ENCODE measurements around the gene PFN2.
"Not testable (repeated sequence)": the region's sequence is repeated elsewhere in the genome, so short reads cannot be mapped to it uniquely, and the experiment has no call there.

PFN2 gene

DNA sequence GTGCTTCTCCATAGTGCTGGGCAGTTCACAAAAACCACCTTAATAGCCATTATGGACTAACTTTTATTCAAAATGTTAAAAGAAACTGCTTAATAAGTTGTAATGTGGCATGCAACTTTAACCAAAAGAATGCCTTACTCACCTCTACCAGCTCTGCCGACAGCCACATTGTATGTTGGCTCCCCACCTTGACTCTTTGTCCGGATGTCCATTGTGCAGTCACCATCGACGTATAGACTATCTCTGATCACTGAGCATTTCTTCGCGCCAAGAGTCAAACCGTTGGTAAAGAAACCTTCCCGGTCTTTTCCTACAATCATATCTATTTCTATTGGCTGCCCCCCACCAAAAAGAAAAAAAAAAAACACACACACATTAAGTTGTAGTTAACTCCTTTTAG, 2.5 kb downstream of the PFN2 start:
- no peak for DNase-seq (ENCODE audit: low read depth)

DNA sequence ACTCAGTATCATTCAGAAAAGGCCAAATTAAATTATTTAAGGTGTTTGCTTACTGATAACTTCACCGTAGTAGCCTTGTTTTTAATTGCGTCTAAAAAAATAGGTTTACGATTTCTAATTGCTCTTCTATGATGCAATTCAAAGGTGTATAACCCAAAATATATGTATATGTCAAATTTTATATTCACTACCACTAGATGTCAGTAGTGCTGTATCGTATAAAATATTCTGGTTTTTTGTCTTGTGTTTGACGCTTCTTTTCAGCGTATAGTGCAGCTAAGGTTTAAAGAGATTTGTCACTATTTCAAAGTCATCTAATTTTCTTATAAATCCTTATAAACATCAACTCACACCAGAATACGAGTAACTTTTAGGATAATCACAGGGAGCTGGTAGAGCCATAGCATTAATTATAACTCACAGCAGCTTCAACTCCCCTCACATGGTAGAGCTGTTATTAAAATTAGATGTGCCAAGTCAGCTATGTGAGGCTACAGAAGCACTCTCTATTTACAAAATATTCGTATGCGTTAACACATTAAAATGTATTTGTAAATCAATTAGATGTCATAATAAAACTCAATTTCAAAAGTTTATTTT, 3.5 kb downstream of the PFN2 start:
- peak; percentile 65 for DNase-seq (ENCODE audit: low read depth)

DNA sequence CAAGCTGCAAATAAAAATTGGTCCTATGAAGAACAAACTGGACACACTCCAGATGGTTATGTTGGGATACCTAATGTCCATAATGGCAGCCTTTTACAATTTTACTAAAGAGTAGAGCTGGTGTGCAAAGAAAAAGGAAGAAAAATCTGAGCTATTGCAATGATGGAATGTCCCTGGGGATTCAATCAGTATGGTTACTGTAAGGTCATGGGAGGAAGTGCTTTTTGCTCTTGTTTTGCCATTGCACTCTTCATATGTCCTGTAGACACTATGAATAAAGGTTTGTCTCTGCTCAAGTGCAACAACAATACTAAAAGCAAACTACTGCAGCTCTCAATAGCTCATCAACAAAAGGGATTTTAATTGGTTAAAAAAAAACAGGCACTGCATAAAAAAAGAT, 5.4 kb downstream of the PFN2 start:
- DNase-seq (ENCODE audit: low read depth): no peak

DNA sequence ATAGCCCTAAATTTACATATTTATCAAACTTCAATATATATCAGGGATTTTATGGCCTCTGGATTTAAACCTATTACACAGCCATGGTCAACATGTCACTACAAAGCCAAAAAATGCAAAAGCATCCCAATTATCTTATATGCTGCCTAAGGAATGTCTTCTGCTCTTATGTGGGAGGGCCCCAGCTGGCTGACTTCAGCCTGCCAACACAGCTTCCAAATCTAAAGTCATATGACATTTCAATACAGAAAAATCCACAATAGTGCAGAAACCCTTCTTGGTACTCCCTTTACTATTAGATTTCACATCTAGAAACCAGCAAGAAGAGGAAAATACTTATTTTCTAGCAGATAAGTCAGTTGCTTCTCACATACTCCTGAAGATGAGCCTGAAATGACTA, 6.4 kb downstream of the PFN2 start:
- DNase-seq (ENCODE audit: low read depth): no peak

DNA sequence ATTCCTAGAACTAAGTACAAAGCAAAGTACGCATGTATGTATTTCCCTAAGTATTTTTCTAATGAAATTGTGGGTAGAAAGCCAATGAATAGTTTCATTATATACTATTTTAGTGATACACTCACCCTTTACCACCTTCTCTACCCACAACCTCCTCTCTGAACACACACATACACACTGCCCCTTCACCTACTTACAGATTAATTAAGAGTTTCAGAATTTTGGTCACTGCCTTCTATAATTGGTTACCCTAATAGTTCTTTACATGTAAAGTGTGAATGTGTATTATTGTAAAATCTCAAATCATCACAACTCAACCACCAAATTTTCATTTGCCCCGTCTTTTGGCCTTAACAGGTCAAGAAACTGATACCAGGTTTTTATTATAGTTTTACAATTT, 7.2 kb downstream of the PFN2 start:
- DNase-seq (ENCODE audit: low read depth): no peak

DNA sequence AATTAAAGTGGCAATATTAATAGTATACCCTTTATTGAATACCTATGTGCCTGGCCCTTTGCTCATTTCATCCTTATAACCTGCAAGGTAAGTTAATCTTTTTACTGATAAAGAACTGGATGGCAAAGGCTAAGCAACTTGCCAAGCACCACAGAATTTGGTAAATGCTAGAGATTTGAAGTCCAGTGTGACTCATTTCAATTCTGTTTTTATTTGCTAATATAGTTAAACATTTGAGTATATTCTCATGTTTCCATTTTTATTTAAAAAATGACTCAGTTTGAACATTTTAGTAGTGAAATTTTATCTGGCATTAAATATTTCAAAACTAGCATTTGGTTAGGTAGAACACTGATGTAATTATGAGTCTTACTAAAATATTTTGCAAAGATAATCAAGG, 11.3 kb downstream of the PFN2 start:
- DNase-seq (ENCODE audit: low read depth): no peak

DNA sequence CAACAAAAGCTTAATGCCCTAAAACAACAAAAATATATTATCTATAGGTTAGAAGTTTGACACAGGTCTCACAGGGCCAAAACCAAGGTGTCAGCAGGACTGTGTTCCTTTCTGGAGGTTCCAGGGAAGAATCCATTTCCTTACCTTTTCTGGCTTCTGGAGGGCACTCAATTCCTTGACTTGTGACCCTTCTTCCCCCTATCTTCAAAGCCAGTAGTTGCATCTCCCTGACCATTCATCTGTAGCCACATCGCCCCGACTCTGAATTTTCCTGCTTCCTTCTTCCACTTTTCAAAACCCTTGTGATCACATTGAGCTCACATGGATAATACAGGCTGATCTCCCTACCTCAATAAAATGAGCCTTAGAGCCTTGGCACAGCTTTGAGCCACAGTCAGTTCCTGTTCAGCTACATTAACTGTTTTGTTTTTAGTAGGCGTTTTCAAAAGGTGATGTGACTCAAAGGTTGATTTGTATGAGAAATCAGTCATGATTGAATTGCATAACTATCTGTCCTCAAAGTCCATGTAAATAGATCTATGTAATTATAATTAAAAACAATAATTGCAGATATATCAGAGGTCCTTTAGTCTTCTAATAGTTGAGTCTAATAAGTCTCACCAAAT, 12.4 kb downstream of the PFN2 start:
- DNase-seq (ENCODE audit: low read depth): no peak

DNA sequence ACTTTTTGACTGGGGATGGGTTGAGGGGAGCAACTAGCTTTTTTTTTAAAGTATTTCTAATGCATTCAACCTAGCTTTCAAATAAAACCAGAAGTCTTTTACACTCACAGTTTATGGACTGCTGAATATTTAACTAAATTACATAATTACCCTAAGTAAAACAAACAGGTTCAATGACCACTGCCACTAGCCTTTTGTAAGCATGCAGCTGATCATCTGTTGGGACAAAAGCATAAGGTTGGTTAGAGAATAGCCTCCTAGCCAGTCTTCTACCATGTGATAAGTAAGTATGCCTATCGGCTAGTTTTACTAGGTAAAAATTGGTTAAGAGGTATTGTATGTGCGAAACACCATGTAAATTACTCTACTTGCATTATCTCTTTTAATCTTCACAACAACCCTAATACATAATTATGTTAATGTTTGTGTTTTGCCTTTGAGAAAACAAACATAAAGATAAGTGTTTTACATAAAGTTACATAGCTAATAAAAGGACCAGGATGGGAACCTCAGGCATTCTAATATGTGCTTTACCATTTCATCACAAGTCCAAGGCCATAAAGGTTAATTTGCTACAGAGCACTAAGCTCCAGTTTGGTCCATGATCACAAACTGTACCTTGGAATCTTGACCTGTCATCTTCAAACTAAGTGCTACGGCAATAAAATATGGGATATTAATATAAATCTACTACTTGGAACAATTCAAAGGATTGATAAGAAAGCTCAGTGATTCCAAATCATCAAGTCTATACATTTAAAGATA, 13.2 kb downstream of the PFN2 start:
- DNase-seq (ENCODE audit: low read depth): no peak

DNA sequence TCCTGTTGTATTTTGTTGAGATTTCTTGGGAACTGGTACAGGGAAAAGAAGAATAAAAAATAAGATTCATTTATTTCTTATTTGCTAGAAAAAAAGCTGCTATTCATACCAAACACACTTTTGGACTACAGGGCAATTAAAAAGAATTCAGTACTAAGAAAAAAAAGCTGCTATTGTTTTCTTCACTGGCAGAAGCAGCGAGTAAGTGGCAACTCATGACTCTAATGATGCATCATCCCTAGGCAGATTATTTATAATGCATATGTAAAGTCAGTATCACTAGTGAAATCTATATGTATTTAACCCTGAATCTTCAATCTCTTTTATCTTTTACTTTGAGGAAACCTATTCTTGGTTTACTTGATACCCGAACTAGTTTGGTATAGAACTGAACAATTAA, 15.2 kb downstream of the PFN2 start:
- no peak for DNase-seq (ENCODE audit: low read depth)

DNA sequence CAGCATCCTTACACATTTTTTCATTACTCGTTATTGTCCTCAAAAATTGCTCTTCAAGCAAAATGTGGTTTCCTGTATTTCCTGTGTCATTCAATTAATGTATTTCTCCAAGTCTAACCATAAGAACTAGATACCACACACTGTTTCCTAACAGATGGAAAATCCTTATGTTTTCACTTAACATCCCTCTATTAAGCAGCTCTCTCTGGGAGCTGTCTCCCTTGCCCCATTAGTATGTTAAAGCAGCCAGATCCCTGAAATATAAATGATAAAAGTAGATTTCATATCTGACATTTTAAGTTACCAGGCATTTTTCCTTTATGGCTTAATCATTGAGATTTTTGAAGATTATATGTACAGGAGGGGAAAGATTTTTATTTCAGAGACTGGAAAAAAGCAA, 15.9 kb downstream of the PFN2 start:
- no peak for DNase-seq (ENCODE audit: low read depth)

DNA sequence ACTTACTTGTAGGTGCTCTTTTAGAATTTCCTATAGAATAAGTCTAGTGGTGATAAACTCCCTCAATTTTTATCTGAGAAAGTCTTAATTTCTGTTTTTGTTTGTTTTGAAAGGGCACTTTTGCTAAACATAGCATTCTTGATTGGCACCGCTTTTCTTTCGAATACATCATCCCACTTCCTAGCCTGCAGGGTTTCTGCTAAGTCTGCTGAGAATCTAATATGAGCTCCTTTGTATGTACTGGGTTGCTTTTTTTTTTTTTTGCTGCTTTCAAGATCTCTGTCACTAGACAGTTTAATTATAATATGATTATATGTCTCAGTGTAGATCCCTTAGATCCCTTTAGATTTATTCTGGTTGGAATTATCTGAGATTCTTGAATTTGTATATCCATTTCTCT, 21.5 kb downstream of the PFN2 start:
- no peak for DNase-seq (ENCODE audit: low read depth)

DNA sequence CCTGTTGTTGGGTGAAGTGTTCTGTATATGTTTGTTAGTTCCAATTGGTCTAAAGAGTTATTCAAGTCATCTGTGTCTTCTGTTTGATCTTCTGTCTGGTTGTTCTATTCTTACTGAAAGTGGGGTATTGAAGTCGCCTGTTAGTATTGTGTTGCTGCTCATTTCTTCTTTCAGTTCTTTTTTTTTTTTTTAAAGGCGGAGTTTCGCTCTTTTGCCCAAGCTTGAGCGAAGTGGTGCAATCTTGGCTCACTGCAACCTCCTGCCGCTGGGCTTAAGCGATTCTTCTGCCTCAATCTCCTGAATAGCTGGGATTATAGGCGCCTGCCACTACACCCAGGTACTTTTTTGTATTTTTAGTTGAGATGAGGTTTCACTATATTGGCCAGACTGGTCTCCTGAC, 23.5 kb downstream of the PFN2 start:
- DNase-seq (ENCODE audit: low read depth): no peak

DNA sequence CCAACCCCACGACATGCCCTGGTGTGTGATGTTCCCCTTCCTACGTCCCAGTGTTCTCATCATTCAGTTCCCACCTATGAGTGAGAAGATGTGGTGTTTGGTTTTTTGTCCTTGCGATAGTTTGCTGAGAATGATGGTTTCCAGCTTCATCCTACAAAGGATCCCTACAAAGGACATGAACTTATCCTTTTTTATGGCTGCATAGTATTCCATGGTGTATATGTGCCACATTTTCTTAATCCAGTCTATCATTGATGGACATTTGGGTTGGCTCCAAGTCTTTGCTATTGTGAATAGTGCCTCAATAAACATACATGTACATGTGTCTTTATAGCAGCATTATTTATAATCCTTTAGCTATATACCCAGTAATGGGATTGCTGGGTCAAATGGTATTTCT, 26.7 kb downstream of the PFN2 start:
- not testable (repeated sequence) for DNase-seq (ENCODE audit: low read depth)

DNA sequence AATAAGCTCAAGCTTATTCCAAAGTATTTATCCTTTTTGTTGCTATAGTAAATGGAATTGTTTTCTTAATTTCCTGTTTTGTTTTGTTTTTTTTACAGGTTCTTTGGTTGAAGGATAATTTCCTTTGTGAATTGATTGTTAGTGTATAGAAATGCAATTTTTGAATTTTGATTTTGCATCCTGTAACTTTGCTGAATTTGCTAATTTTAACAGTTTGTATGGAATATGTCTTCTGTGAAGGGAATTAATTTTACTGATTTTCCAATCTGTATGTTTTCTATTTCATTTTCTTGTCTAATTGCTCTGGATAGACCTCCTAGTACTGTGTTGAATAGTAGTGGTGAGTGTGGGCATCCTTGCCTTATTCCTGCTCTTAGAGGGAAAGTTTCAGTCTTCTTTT, 28.3 kb downstream of the PFN2 start:
- DNase-seq (ENCODE audit: low read depth): no peak

DNA sequence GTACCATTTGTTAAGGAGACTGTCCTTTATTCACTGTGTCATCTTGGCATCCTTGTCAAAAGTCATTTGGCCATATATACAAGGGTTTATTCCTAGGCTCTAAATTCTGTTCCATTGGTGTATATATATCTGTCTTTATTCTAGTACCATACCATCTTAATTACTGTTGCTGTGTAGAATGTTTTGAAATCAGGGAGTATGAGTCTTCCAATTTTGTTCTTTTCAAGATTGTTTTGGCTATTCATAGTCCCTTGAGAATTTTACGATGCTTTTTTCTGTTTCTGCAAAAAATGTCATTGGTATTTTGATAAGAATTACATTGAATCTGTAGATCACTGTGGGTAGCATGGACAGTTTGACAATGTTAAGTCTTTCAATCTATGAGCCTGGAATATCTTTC, 28.7 kb downstream of the PFN2 start:
- DNase-seq (ENCODE audit: low read depth): no peak

DNA sequence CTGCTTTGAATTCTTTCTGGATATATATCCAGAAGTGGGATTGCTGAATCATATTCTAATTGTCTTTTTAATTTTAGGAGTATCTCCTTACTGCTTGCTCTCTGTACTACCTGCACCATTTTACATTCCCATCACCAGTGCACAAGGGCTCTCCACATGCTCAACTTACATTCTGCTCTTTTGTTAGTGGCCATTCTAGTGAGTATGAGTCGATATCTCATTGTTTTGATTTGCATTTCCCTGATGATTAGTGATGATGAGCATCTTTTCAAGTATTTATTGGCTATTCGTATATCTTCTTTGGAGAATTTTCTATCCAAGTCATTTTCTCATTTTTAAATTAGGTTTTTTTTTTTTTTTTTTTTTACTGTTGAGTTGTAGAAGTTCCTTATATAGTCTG, 29.5 kb downstream of the PFN2 start:
- no peak for DNase-seq (ENCODE audit: low read depth)

DNA sequence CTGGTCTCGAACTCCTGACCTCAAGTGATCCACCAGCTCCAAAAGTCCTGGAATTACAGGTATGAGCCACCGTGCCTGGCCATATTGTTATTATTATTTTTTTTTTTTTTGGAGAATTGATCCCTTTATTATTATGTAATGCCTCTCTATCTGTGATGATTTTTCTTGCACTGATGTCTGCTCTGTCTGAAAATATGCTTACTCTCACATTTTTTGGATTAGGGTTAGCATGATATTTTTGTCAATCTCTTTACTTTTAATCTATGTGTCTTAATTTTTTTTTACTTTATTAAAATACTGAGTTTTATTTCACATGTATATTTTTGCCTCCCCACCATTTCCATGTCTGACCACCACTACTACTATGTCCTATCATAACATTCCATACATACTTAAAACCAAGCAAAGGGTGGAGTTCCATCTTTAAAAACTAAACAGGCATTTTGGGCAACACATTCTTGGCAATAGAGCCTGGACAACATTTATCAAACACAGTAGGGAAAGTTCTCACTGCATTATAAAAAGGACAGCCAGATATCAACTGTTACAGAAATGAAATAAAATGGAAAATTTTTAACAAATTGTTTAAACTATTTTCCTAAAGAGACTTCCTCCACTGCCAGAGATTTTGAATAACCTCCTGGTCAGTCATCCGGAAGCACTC, 32.2 kb downstream of the PFN2 start:
- DNase-seq (ENCODE audit: low read depth): not testable (repeated sequence)

DNA sequence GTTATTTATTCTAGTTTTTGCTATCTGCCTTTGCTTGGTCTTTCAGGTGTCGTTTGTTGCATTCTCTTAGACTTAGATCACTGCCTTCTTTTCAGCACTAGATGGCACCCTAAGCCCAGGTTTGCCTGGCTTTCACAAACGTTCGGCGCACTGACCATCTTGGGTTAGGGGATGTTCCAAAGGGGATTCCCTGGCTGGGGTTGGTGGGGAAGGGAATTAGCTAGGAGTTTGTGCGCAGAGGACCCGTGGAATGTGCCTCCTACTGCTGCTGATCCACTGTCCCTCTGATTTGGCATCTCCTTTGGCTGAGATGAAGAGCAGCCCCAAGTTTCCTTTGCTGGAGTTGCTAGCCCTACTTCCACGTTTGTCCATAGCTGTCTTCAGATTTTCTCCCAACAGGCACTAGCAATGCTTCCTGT, 33.9 kb downstream of the PFN2 start:
- no peak for DNase-seq (ENCODE audit: low read depth)

DNA sequence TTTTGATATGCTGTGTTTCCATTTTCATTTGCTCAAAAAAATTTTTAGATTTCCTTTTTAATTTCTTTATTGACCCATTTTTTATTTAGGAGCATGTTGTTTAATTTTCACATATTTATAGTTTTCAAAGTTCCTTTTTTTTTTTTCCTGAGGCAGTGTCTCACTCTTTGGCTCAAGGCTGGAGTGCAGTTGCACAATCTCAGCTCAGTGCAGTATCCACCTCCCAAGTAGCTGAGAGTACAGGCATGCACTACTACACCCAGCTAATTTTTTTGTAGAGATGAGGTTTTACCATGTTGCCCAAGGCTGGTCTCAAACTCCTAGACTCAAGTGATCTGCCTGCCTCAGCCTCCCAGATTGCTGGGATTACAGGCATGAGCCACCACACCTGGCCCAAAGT, 36.2 kb downstream of the PFN2 start:
- DNase-seq (ENCODE audit: low read depth): no peak

DNA sequence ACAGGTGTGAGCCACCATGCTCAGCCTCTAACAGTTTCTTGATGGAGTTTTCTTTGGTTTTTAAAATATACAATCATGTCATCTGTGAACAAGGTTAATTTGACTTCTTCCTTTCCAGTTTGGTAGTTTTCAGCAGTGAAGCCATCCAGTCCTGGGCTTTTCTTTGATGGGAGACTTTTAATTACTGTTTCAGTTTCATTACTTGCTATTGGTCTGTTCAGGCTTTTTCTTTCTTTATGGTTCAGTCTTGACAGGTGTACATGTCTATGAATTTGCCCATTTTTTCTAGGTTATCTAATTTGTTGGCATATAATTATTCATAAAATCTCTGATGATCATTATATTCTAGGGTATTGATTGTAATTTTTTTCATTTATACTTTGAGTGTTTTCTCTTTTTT, 36.8 kb downstream of the PFN2 start:
- DNase-seq (ENCODE audit: low read depth): no peak

DNA sequence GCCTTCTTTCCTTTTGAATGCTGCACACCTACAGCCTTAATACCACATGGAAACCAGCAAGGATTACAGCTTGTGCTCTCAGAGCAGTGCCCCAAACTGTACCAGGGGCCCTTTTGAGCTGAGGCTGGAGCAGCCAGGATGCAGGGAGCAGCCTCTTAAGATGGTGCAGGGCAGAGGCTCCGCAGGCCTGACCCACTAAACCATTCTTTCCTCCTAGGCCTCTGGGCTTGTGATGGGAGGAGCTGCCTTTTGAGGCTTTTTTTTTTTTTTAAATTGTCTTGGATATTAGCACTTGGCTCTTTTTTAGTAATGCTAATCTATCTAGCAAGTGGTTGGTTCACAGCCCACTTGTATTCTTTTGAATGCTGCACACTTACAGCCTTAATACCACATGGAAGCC, 37.7 kb downstream of the PFN2 start:
- DNase-seq (ENCODE audit: low read depth): no peak

DNA sequence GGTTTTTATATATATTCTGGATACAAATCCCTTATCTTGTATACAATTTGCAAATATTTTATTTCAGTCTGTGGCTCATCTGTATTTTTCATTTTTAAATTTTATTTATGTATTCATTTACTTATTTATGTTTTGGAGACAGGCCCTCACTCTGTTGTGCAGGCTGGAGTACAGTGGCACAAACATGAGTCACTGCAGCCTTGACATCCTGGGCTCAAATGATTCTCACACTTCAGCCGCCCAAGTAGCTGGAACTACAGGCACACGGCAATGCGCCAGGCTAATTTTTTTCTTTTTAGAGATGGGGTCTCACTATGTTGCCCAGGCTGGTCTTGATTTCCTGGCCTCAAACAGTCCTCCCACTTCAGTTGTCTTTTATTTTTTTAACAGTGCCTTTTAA, 50.6 kb downstream of the PFN2 start:
- DNase-seq (ENCODE audit: low read depth): no peak

DNA sequence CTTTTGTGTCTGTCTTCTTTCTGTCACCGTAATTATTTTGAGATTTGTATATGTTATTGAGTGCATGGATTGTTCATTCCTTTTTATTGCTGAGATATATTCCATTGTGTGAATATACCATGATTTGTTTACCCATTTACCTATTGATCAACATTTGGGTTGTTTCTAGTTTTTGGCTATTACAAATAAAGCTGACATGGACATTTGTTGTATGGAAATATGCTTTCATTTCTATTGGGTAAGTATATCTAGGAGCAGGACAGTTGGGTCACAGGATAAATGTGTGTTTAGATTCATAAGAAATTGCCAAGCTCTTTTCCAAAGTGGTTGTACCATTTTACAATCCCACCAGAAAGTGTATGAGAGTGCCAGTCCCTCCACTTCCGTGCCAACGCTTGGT, 51.2 kb downstream of the PFN2 start:
- DNase-seq (ENCODE audit: low read depth): no peak

Data from HS-5 (cell line).